GM12875 (cell line): Measurements from ENCODE around the gene VASN.
A peak's percentile ranks its signal among the peaks of the same experiment; 100 is the strongest.

Experiments used
- H3K4me3 ChIP-seq: one replicate; pipeline ENCODE4 v1.5.1; 2011; ENCODE audit warnings: low read depth, low read length, control low read depth
- TF ChIP-seq, protein P1 (sequence below): IDR thresholded peaks from 2 replicates; pipeline ENCODE4 v1.5.1; 2011; ENCODE audit warnings: low read depth, mild to moderate bottlenecking, control low read depth, inconsistent platforms, low read length, moderate library complexity, borderline replicate concordance; ENCODE audit not compliant: insufficient read depth

The VASN gene

DNA sequence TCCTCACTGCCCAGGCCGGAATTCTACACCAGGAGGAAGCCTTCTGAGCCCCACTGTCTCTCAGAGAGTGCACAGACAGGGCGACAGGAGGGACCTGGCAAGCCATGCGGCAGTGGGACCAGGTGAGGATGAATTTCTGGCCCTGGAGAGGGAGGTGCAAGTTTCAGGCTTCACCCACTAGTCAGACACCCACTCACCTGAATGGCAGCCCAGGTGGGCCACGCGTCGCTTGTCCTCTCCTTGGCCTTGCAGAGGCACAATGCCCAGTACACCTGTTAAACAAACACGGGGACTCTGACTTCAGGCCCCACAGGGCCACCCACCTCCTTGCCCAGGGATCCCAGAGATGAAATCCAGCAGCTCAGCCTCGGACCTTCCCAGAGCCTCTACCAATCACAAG is 40.5 kb downstream of the VASN start:
- TF ChIP-seq, protein P1, sequence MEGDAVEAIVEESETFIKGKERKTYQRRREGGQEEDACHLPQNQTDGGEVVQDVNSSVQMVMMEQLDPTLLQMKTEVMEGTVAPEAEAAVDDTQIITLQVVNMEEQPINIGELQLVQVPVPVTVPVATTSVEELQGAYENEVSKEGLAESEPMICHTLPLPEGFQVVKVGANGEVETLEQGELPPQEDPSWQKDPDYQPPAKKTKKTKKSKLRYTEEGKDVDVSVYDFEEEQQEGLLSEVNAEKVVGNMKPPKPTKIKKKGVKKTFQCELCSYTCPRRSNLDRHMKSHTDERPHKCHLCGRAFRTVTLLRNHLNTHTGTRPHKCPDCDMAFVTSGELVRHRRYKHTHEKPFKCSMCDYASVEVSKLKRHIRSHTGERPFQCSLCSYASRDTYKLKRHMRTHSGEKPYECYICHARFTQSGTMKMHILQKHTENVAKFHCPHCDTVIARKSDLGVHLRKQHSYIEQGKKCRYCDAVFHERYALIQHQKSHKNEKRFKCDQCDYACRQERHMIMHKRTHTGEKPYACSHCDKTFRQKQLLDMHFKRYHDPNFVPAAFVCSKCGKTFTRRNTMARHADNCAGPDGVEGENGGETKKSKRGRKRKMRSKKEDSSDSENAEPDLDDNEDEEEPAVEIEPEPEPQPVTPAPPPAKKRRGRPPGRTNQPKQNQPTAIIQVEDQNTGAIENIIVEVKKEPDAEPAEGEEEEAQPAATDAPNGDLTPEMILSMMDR: no peak

DNA sequence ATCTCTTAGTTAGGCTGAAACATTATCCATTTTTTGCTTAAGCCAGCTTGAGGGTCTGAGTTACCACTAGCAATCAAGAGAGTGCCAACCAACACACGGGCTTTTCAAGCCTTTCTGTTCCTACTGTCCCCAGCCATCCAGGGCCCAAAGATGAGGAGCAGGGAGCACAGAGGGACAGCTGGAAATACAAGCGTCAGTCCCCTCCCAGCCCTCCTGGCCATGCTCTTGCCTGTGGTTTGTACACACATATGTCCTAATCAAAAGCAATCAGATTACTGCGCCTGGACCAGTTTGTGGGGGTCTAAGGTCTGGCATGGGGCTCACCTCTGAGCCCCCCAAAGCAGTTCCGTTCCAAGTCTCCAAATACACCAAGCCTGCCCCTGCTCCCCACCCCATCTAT is 41.2 kb downstream of the VASN start:
- no peak overlapping the region for H3K4me3 ChIP-seq
- TF ChIP-seq, protein P1: no peak

More for the DNA sequence above, 40.5 kb downstream of the VASN start:
- no peak overlapping the region for H3K4me3 ChIP-seq

DNA sequence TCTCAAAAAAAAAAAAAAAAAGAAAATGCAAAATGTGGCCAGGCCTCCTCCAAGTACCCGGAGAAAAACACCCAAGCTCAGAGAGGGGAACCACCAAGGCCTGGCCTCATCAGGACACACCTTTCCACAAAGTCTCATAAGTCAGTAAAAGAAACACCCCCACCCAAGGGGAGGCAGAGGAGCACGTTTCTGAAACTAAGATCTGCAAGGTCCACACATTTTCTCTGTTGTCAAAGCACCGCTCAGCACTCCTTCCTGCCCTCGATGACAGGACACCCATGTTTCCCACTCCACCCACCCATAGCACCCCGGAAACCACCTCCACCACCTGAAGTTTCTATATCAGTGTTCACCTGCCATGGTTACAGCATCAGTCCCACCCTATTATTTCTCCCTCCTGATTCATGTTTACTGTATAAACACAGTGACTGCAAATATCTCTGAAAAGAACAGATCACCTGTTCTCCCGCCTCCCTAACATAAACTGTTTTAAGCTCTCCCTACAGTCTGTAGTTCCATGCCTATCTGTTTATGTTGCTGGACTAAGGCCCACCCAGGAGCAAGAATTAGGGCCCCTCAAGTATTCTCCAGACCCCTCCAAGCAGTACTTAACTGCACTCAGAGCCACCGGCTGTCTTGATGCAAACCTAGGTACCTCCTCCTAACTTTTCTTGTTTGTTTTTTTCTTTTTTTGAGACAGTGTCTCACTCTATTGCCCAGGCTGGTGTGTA is 42.7 kb downstream of the VASN start:
- H3K4me3 ChIP-seq: peak overlapping the region; percentile 93
- TF ChIP-seq, protein P1: no peak

DNA sequence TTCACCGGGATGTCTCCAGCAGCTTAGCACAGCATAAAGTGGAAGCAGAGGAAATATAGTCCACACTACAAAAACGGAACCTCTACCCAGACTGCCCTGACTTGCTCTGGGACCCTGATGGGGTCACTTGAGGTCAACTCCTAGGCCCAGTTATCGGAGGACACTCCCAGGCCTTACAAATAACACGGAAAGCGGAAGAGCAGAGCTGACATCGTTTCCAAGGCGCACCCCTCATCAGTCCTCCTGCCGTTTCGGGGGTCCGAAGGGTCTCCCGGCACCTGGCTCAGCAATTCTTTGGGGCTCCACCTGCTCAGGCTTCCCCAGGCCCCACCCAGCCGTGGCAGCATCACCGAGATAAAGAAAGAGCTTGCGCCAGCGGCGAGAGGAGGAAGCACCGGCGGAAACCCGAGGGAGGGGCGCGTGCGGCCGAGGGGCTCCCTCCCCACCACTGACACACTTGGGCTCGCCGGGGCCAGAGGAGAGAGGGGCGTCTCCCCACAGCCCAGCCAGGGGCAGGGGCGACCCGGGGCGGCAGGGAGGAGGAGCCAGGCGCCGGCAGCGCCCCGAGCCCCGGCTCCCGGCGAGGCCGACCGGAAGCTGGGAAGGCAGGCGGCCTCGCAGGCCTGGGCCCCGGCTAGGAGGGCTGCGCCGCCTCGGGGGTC is 44.0 kb downstream of the VASN start:
- peak overlapping the region; percentile 93 for H3K4me3 ChIP-seq
- TF ChIP-seq, protein P1: no peak

DNA sequence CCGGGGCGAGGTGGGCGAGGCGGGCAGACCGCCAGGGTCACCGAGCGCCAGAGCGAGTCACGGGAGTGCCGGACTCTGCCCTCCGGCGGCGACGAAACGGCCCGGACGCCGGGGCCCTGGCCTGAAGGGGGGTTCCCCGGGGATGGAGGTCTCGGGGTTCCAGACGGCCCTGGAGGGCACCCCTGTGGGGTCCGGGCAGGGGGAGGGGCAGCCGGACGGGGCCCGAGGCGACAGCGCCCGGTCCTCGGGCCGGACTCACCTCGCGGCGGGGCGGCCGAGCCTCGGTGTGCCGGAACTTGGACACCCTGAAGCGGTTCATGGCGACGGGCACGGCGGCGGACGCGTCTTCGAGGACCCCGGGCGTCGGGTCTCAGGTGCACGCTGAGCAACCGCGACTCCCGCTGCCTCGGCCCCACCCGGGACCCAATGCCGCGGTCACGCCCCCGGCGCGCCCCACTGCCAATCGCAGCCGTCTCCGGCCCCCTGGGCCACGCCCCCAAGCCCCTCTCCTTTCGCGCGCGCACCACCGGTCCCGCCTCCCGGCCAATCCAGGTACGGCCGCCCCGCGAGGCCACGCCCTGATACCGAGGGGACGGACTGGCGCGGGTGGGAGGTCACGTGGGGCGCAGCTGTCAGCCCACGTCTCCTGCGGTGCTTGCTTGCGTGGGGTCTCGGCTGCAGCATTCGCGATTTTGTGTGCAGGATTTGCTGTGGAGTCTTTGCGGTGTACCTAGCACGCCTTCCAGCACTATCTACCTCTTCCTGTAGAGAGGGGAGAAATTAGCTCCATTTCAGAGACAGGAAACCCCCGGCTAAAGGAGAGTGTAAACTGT is 44.8 kb downstream of the VASN start, which contains the start of gene CORO7:
Gene CORO7 (minus strand): TSS at position 397 of the 833 bp plus-strand sequence. CDS start 78 bp downstream, at position 319.
- TF ChIP-seq, protein P1: no peak
- H3K4me3 ChIP-seq: peak within 1 kb of the TSS; percentile 93

DNA sequence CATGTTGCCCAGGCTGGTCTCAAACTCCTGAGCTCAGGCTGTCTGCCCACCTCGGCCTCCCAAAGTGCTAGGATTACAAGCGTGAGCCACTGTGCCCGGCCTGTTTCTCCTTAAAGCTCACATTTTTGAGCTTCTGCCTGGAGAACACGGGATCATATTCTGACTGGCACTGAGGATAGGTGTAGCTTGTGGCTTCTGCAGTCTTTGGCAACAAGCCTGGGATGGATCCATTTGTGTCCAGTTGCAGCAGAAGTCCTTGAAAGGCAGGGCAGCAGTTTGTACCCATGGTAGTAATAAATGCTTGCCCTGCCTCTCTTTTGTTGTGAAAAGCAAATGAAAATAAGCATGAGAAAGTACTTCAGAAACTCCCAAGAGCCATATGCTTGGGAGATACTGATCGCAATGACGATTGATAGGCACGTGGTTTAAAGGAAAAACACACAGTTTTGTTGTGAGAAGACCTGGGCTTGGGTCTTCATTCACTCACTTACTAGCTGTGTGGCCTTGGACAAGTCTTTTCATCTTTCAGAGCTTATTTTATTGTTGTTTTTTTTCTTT is 47.8 kb downstream of the VASN start:
- H3K4me3 ChIP-seq: no peak overlapping the region
- TF ChIP-seq, protein P1: no peak
